ENCODE data around the gene SAMMSON.

SAMMSON gene

DNA sequence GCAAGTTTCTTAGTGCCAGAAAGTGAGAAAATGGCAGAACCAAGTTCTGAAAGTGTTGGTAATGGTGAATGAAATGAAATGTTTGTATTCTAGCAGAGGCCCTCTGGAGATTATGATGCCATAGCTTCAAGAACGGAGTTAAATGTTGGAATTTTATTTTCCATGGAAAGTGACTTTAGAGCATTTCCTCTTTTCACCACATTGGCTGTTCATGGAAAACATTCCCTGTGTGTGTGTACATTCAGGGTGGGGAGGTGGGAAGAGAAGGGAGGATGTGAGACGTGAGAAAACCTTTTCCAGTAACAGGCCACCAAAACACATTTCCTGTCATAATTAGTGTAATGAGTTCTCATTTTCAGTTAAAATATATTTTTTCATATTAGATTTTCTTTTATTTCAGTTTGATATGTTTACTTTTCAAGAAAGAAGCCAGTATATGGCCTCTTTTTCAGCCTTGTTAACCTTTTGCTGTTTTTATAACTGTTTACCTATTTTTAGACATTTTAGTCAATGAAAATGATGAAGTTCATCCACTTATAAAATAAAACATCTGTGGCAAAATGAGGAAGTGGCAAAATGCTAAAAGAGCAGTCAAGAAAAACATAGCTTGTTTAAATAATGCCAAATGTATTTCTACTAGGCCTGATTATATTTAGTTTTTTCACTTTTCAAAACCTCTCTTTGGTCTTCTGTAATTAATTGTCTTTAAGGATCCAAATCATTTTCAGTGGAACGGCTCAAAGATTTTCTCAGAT lies 21.6 kb downstream of the SAMMSON start:
- DNase-seq = no peak

DNA sequence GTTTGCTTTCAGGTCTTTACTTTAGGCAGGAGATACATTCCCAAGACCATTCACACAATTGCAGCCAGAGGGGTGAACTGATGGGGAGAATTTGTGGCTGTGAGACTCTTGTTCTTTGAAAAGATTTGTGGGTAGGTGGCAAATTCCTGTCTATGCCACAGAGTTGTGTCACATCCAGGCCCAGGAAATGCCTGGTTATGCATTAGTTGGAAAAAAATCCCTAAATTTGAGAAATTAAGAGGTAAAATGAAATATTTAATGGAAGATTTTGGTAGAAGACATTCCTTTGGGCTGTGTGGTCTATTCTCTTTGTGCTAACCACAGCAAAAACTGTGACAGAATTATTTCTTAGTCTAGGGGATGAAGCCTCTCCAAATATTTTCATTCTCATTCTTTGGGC lies 28.8 kb downstream of the SAMMSON start:
- DNase-seq = no peak

DNA sequence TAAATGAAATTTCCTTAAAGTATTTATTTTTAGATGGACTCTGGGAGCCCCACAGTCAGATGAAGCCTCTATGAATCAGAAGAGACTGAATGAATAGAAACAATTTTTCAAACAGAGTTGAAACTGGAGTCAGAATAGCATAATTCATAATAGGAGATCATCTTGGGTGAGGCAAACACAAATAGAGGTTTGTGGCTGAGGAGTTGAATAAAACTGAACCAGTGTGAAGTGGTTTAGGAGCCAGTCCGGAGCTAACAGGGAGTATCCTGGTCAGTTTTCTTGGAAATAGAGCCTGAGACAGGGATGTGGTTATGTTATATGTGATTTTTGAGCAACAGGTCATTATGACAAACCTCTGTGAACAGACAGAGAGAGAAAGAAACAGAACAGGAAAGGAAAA lies 39.2 kb downstream of the SAMMSON start:
- DNase-seq = no peak

DNA sequence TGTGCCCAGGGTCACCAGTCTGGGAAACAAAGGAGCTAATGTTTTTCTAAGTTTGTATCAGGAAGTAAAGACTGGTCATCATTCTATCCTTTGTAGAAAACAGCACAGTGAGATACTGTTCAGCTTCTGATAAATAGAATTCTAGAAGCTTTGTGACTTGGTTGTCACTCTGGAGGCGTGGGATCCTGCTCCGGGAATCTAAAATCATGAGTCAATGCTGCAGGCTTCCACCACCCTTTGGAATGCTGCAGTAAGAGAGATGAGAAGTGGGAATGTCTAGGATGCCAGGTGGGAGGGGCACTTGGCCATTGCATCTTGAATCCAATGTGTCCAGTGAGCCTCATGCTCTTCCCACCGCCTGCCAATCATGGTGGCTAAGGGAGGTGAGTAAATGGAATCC lies 40.9 kb downstream of the SAMMSON start:
- no peak for DNase-seq

DNA sequence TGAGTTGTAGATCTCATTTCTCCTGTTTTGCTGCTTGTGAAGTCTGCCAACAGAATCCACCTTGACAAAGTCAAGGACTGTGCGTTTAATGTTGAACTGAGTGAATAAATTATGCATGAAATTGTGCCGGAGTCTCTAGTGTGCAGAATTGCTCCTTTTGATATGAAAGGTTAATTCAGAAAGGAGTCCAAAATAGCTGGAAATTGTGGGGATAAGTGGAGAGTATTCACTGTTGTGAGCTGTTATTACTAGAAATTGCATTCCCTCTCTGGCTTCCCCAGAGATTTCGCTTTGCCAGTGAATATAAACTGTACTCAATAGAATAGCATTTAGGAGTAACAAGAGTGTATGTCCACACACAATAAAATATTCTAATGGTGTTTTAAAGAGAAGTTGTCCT lies 43.1 kb downstream of the SAMMSON start:
- peak; percentile 22 for DNase-seq

DNA sequence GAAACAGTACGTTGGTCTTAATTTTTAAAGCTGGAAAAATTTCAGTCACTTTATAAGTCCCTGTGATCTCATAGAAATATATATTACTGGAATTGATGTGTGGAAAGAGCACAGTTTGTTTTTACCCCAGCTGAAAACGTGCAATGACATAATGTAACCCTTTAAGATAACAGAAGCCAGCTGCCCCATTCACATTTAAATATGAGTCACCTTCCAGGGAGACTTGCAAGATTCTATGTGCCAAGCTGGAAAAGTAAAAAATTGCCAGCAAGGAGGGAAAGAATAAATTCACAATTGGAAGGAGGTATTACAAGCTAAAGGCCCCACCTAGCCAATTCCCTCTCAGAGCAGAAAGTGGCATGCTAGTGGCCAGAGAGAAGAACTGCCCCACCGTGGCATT lies 50.2 kb downstream of the SAMMSON start:
- no peak for DNase-seq

DNA sequence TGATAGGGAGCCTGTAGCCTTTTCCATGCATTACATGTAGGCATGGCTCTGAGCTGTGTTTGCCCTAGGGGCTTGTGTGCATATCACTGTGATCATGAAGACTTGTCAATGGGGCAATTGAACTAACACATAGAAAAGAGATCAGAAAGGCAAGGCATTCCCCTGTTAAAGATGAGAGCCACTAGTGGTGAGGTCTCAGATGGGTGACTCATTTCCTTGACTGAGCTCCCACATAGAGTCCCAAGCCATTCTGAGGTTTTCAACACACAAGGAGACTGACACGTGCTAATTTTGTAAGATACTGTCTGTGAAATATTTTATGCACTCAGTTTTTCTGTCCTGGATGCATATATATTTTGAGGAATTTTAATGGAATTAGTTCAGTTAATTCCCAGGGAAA lies 53.8 kb downstream of the SAMMSON start:
- DNase-seq = no peak

DNA sequence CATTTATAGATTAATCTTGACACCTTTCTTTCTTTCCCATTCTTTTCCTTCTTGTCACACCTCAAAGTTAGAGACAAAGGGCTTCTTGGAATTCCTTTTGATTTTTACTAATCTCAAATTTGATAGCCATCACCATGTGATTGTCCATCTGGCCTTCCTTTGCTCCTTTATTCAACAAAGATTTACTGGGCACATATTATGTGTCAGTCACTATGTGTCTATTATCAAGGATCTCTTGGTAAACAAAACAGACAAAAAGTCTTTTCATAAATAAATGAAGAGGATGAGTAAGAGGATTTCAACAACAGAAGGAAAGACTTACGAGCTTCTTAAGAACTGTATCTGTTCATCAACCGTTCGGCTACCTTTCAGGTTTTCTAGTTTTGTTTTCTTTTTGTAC lies 56.5 kb downstream of the SAMMSON start:
- no peak for DNase-seq

DNA sequence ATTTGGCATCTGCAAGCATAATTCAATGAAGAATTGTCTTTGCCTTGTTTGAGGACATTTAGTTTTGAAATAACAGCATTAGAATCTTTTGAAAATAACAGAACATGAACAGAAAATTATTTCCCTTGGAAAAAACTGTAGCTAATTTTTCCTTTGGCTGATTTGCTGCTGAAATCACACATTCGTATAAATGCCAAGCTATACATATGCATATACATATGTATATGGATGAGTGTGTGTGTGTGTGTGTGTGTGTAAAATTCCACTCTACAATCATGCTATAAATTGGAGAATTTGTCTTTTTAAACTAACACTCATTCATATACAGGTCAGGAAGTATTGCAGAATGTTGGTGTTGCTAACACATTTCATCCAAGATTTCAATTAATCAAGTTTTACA lies 57.9 kb downstream of the SAMMSON start:
- DNase-seq = no peak

DNA sequence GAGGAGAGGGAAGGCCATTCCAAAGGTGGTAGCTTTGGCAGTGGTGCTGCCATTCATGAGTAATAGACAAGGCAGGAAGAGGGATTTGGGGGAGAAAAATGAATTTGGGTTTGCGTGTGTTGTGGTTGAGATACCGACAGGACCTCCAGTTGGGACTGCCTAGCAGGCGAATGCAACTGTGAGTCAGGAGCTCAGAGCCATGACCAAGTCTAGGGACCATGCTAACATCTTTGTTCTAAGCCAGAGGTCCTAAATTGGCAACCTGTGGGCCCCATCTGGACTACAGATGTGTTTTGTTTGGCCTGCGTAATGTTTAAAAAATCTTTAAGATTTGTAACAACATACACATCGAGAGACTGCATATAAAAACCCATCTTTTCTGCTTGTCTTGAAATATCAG lies 61.6 kb downstream of the SAMMSON start:
- no peak for DNase-seq

DNA sequence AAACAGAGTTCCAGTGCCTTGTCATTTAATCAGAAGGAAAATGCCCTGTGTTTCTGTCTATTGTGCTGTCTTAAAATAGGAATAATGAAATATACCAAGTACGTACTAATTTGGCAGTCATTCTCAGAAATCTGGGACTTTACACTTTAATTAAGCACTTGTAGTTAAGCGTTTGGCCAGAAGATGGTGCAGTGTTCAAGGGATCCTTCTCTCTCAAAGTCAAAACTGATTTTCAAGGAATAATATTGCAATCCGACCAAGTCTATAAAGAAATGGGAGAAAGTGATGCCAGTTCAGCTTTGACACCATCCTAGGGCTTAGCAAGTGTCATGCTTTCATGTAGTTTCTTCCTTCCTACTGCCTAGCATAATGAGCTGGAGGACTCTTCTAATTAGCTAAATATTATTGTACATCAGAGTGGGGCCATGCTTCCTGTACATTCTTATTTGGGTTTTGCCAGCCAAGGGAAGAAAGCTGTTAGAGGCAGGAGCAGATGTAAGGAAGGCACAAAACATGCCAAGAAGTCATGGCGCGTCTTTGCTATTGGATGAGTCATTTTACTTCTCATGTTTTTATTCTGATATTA lies 64.8 kb downstream of the SAMMSON start:
- DNase-seq = peak; percentile 71

DNA sequence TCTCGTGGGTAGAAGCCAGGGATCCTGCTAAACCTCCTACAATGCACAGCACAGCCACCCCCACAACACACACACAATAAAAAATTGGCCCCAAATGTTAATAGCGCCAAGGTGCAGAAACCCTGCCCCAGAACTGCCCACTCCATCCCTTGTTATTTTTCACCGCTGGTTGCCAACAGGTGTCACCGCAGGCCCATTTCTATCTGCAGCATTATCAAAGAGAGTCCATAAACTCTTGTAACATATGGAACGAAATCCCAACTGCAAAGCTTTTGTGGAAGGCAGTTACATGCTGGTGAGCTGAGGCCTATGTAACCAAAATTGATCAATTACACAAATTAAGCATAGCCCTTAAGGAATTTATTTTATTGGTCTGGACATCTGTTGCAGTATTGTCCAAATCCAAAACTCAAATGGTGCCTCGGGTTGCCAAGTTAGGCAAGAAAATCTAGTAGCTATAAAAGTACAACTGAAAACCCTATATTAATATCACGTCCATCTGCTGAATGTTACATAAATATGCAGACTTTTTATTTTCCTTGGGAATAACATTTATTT lies 66.2 kb downstream of the SAMMSON start:
- DNase-seq = no peak

DNA sequence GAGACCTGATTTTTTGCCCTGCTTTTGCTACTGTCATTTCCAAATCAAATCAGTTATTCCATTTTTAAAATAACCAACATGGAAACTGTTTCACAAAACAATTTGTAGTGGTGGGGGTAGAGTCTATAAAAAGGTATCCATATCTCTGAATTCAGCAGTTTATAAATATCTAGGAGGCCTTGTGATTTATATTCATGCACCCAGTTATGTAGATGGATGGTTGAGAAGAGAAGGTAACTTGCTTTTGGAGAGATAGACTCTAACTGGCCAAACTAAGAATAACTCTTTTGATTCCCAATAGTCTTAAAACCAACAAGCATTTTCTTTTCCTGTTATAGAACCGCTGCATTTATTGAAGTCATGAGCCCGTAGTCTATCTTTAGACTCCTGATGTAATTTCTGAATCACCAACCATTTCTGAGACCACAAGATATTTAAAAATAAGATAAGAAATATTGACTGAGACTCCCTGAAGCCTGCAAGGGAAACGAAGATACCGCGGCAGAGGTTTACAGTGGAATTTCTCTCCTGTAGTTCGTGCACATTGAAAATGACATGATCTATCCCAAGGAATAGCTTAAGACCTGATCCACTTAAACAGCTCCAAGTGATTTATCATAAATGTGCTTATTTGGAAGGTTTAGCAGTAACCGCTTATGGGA lies 68.5 kb downstream of the SAMMSON start:
- no peak for DNase-seq

DNA sequence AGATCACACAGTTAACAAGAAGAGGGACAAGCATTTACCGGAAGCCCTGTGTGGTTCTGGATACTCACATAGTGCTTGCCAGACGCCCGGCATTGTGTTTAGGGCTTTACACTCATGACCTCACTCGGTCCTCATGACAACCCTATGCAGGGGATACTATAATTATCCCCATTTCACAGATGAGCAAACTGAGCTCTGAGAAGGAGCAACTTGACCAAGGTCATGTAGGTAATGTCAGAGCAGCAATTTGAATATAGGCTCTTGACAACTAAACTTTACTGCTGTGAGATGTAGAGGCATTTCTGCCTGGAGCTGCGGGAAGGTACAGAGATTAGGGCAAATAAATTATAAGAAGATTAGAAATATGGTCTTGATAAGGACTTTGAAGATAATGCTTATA lies 70.0 kb downstream of the SAMMSON start:
- no peak for DNase-seq

DNA sequence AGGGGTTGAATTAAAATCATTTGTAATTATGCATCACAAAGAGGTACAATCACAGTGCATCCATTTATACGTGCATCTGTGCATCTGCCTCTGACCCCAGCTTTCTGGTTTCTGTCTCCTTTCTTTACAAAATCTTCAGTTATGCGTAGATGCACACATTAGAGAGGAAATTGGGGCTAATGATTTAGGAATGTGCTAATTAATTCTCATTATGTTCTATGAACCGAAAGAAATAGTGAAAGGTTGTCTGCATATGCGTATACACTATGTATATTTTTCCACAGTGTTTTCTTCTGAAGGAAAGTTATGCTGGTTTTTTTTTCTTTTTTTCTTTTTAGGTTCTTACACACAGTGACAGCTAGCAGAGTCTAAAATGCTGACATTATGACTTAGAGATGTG lies 71.6 kb downstream of the SAMMSON start:
- peak; percentile 61 for DNase-seq

DNA sequence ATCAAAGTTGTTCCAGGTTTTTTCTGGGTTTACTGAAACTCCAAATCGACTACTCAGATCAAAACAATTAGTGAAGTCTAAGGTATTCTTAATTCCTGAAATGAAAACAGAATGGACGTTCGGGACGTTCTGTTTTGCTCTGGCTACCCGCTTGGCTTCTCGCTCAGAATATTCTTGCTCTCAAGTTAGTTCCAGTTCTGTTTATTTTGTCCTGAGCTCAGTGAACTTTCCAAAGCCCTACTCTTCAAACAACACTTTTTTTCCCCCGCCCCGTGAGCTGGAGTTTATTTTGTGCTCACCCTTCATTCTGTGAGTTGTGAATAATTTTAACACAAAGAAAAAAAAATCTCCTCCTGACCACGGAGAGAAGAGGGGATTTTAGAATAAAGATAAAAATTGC lies 72.6 kb downstream of the SAMMSON start:
- no peak for DNase-seq

DNA sequence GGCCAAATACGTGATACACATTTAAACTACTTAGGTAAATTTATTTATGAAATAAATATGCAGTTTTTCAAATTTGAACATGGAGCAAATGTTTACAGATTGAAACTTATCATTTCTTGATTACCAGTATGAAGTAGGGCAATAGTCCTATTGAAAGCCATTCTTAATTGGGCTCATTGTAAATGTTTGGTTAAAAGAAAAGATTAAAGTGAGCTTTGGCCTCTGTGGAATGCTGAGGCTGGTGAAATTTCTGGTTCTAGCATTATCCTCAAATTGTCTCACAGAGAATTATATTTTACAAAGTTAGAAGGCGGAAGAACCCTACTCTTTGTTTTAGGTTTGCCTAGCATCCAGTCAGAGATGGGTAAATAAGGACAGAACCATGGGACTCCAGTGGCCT lies 73.2 kb downstream of the SAMMSON start:
- DNase-seq = no peak

DNA sequence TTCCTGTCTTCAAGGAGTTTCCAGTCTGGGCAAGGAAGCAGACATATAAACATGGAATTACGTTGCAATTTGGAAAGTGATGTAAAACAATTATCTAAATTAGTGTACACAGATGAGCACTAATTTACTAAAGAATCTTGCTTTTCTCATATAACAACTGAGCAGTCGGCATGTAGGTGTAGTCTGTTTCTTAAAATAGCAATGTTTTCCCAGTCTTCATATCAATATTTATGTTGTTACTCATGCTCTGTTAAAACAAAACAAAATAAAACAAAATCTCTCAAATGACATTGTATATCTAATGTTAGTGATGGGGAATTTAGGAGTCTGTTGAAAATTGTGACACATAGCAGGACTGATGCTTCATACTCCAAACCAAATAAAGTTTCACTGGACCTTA lies 75.6 kb downstream of the SAMMSON start:
- no peak for DNase-seq

DNA sequence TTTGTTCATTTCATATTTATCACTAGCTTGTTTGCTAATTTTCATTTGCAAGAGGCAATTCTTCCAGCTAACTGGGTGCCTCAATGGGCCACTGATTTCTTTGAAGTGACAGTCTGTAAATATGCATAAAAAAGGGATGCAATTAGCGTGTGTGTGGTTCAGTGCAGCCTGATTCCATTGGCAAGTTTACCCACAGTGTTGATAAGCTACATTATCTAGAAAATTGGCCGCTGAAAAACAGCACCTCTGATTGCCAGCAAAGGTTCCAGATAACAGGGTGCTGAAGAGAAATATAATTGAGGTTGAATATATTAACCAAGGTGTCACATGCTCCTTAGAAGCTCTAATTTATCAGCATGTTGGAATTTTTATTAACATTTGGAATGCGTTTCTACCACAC lies 76.9 kb downstream of the SAMMSON start:
- peak; percentile 51 for DNase-seq

DNA sequence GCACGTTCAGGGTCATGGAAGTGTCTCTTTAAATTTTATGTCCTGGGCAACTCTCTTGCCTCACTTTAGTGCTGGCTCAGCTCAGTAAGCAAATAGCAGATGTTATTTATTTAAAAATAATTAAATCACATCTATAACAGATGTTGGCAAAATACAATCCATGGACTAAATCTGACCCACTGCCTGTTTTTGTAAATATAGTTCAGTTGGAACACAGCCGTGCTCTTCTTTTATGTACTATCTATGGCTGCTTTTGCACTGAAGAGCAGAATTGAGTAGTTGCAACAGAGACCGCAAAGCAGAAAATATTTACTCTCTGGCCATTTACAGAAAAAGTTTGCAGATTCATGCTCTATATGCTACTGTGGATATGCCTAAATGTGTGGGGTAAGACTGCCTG lies 79.2 kb downstream of the SAMMSON start:
- DNase-seq = no peak

DNA sequence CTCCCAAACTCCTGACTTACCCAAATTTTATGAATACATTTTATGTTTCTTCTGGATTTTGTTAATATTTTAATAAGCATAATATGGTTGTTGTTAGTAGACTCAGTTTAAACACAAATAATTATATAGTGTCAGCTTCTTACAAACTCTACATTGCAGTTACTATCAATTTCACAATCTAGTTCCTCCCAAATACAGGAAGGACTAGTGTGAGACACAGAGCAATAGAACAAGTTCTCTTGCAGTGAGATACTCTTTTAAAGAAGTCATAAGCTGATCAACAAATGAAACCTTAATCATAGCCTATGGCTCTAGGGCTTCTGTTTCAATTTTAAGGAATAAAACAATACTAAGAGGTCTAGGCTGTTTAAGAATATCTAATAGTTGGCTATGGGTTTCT lies 86.1 kb downstream of the SAMMSON start:
- no peak for DNase-seq

DNA sequence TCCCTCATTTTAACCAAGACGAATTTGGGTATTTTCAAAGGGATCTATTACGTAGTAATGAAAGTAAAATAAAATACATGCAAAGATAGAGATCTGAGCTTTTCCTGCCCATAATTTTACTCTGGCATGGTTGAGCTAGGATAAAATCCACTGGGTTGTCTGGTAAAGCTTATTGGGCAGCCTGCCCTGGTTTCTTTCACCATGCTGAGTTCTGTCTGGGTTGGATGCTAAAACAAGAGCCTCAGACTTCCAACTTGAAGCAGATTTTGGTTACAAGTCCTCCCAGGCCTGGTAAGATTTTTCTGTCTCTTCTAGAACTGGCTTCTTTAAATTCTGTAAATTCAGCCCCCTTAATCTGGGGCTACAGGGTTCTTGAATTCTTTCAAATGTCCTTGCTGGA lies 86.8 kb downstream of the SAMMSON start:
- DNase-seq = no peak

DNA sequence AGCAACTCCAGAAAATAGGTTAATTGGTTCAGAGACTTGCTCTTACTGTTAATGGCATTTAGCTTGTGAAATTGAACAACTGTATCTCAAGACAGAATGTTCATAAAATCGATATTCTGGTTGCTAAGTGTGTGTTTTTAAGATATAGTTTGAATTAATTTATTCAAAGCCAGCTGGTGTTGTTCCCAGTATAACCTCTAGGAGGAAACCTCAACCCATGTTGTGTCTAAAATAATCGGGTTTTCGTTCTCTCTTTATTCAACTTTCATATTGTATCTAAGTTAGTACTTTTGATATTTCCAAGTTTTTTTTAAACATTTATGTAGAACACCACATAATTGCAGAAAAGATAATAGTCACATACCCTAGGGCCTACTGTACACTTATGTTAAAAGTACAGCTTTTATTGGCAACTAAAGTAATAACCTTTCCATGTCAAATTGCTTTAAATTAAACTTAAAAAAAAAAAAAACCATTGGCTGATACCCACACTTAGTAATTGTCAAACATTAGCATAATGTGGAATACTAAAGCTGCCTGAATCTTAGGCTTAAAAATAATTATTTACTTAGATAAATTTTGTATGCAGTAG lies 90.9 kb downstream of the SAMMSON start:
- DNase-seq = no peak

DNA sequence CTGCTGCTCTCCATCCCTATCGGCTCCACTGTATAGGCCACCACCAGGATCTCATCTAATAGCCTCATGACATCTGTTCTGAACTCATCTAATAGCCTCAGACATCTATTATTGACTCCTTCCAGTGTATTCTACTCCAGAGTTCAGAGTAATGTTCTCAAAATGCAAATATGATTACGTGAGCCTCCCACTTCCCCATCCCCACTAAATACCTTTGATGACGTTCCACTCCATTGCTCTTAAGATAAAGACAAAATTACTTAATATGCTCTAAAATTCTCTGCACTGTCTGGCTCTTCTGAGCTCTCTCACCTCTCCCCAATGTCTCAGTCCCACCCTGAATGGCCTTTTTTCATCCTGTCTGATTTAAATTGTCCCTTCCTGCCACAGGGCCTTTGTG lies 94.7 kb downstream of the SAMMSON start:
- no peak for DNase-seq
